Esophagus muscularis mucosa (tissue), 4 donors: ENCODE results near the gene G2E3. TPM values are rescaled to one million over a fixed set of nuclear protein-coding genes. Genes with fewer than 3 reads are reported as not detected.
"Not testable (repeated sequence)": the region's sequence is repeated elsewhere in the genome, so short reads cannot be mapped to it uniquely, and the experiment has no call there.

Source experiments
- DNase-seq: peaks from one replicate; pipeline ENCODE4 v3.0.0-alpha.2; 2017; ENCODE audit errors: extremely low spot score
- H3K27ac ChIP-seq, 4 donors: fragments of 200-600 bp; sonication (generic); replicated peaks in 1 of 4; 1 replicate in 3 of 4; 2 replicates in 1 of 4; pipeline ENCODE4 v1.5.1; 2016 to 2019; ENCODE audit warnings: mild to moderate bottlenecking in 1 of 4
- H3K27me3 ChIP-seq, 4 donors: fragments of 200-600 bp; sonication (generic); one replicate each; pipeline versions ENCODE4 v1.5.1 to v1.6.0; 2016 to 2019
- H3K36me3 ChIP-seq, 4 donors: fragments of 200-600 bp; sonication (generic); one replicate each; pipeline ENCODE4 v1.5.1; 2016 to 2019
- H3K4me1 ChIP-seq, 4 donors: fragments of 200-600 bp; sonication (generic); one replicate each; pipeline ENCODE4 v1.5.1; 2016 to 2019
- H3K4me3 ChIP-seq, 4 donors: fragments of 200-600 bp; sonication (generic); 1 replicate in 2 of 4; 2 replicates in 2 of 4; pipeline ENCODE4 v1.5.1; 2016 to 2019; ENCODE audit warnings: mild to moderate bottlenecking in 4 of 4, moderate library complexity in 1 of 4
- H3K9me3 ChIP-seq, 4 donors: fragments of 200-600 bp; sonication (generic); 1 replicate in 3 of 4; 2 replicates in 1 of 4; pipeline ENCODE4 v1.5.1; 2016 to 2019
- EP300 ChIP-seq: sonication (generic); formaldehyde crosslinking; IDR thresholded peaks from one replicate; pipeline ENCODE4 v1.6.1; 2017; ENCODE audit warnings: antibody characterized with exemption
- POLR2A ChIP-seq: fragments of 450-650 bp; IDR thresholded peaks from one replicate; pipeline ENCODE4 v1.6.1; 2017; ENCODE audit warnings: antibody characterized with exemption, moderate library complexity, mild to moderate bottlenecking, low read depth
- POLR2AphosphoS5 ChIP-seq, 2 donors: sonication (generic); formaldehyde crosslinking; IDR thresholded peaks; one replicate each; pipeline ENCODE4 v1.6.1; 2017; ENCODE audit warnings: antibody characterized with exemption in 2 of 2
- WGBS: methylation state at CpG from one replicate; pipeline ENCODE4 v1.1.5; 2018; 5-methylcytosine and 5-hydroxymethylcytosine counted together
- intact Hi-C: fragments of 100-400 bp; cut with DNase I; formaldehyde crosslinking; loops from one replicate; pipeline ENCODE4 v1.15.1; 2023
- total RNA-seq, 4 donors: library from RNA; depleted of rRNA; stranded (reverse); fragments of >200 nt; gene quantifications; one replicate each; pipeline versions ENCODE4 v1.1.0 to v1.2.1, GENCODE V29; 2016
- TF ChIP-seq, protein P1 (sequence below), 3 experiments: fragments of 200-600 bp in 2 of 3; fragments of 450-650 bp in 1 of 3; sonication (generic) in 2 of 3; IDR thresholded peaks; one replicate each; pipeline ENCODE4 v1.5.1; 2017 to 2019; ENCODE audit warnings: antibody characterized with exemption in 3 of 3, mild to moderate bottlenecking in 2 of 3, moderate library complexity in 1 of 3

The G2E3 gene
- total RNA-seq, 4 donors from 2014 or later = 6.7 to 10.0 (median 8.9) TPM

DNA sequence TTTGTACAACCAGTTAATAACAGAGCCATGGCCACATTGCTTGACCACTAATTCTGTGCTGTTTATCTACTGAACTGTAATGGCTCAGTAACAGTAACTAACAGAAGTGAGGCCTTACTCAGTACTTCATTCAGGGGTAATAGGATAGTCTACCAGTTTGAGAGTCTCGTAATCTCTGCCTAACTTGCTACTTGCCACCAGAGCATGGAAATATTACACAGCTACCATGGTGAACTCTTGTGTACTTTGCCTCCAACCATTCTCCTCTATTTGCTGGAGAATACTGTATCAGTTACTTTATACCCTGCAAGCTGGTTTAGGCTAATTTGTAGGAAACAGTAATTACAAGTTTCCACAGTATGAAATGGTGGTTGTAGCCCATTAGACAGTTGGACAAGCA, 73.8 kb downstream of the G2E3 start:
- TF ChIP-seq POLR2A = no peak
- TF ChIP-seq POLR2AphosphoS5 (IDR thresholded peaks at IDR 0.05) = no peak
- TF ChIP-seq, protein P1, sequence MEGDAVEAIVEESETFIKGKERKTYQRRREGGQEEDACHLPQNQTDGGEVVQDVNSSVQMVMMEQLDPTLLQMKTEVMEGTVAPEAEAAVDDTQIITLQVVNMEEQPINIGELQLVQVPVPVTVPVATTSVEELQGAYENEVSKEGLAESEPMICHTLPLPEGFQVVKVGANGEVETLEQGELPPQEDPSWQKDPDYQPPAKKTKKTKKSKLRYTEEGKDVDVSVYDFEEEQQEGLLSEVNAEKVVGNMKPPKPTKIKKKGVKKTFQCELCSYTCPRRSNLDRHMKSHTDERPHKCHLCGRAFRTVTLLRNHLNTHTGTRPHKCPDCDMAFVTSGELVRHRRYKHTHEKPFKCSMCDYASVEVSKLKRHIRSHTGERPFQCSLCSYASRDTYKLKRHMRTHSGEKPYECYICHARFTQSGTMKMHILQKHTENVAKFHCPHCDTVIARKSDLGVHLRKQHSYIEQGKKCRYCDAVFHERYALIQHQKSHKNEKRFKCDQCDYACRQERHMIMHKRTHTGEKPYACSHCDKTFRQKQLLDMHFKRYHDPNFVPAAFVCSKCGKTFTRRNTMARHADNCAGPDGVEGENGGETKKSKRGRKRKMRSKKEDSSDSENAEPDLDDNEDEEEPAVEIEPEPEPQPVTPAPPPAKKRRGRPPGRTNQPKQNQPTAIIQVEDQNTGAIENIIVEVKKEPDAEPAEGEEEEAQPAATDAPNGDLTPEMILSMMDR (IDR thresholded peaks at IDR 0.05) = no peak
- no peak for TF ChIP-seq EP300
- Histone ChIP-seq H3K36me3 (peaks cover 17 to 53% (median 34%) of the 10 kb centered on the region in 4 donors), H3K27me3 (no peaks in the 10 kb centered on the region), H3K9me3 (no peaks in the 10 kb centered on the region), H3K27ac (no peak overlapping the region), H3K4me3 (no peak overlapping the region), H3K4me1 (no peaks in the 10 kb centered on the region)
- intact Hi-C loops = no loop called here
- WGBS = 100% methylated on average over 1 of the region's 1 CpG
- no peak for DNase-seq

DNA sequence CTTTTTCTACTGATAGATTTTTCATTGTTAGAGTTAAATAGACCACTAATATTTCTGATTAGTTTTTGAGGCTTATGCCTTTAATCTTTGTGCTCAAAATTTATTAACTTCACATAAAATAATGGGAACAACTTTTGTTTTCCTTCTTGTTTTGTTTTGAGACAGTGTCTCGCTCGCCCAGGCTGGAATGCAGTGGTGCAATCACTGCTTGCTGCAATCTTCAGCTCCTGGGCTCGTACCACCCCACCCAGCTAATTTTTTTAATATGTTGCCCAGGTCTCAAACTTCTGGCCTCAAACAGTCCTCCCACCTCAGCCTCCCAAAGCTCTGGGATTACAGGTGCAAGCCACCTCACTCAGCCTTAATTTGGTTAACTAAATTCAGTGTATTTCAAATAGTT, 80.0 kb downstream of the G2E3 start:
- H3K4me1 ChIP-seq = no peaks in the 10 kb centered on the region
- no peak overlapping the region for H3K27ac ChIP-seq
- TF ChIP-seq POLR2A = no peak
- H3K27me3 ChIP-seq = no peaks in the 10 kb centered on the region
- WGBS = 81% methylated on average over 3 of the region's 3 CpGs
- peaks cover 8 to 85% (median 36%) of the 10 kb centered on the region in 4 donors for H3K36me3 ChIP-seq
- H3K4me3 ChIP-seq = no peak overlapping the region
- intact Hi-C loops = no loop called here
- DNase-seq = no peak
- H3K9me3 ChIP-seq = no peaks in the 10 kb centered on the region

DNA sequence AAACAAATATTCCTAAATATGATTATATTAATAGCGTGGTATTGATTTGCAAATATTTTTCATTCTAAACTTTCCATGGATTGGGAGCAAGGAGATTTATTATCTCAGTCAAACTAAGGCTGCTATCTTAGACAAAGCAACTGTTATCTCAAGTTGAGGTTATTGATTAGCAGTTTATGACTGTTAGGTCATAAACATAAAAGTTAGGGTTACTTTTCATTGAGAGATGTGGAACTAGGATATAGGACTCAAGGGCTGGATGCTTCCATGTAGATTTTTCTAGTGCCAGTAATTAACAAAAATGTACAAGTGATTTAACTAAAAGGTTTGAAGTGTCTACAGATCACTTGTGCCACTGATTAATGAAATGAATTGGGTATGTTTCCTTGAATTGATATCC, 82.2 kb downstream of the G2E3 start:
- DNase-seq = no peak
- H3K9me3 ChIP-seq = peaks cover 0 to 12% (median 4%) of the 10 kb centered on the region in 4 donors
- H3K27me3 ChIP-seq = no peaks in the 10 kb centered on the region
- no peaks in the 10 kb centered on the region for H3K4me1 ChIP-seq
- intact Hi-C loops = no loop called here
- WGBS = 100% methylated on average over 1 of the region's 1 CpG
- no peak overlapping the region for H3K4me3 ChIP-seq
- TF ChIP-seq EP300 = no peak
- no peak for TF ChIP-seq POLR2AphosphoS5 (IDR thresholded peaks at IDR 0.05)
- TF ChIP-seq POLR2A = no peak
- TF ChIP-seq, protein P1 (IDR thresholded peaks at IDR 0.05) = no peak
- H3K27ac ChIP-seq = no peak overlapping the region
- peaks cover 0 to 90% (median 40%) of the 10 kb centered on the region in 4 donors for H3K36me3 ChIP-seq

DNA sequence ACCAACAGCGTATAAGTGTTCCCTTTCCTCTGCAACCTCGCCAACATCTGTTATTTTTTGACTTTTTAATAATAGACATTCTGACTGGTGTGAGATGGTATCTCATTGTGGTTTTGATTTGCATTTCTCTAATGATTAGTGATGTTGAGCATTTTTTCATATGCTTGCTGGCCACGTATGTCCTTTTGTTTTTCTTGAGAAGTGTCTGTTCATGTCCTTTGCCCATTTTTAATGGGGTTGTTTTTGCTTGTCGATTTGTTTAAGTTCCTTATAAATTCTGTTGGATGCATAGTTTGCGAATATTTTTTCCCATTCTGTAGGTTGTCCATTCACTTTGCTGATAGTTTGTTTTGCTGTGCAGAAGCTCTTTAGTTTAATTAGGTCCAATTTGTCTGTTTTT, 85.5 kb downstream of the G2E3 start:
- peaks cover 0 to 79% (median 34%) of the 10 kb centered on the region in 4 donors for H3K36me3 ChIP-seq
- WGBS = 96% methylated on average over 5 of the region's 5 CpGs
- H3K27ac ChIP-seq = not testable (repeated sequence)

DNA sequence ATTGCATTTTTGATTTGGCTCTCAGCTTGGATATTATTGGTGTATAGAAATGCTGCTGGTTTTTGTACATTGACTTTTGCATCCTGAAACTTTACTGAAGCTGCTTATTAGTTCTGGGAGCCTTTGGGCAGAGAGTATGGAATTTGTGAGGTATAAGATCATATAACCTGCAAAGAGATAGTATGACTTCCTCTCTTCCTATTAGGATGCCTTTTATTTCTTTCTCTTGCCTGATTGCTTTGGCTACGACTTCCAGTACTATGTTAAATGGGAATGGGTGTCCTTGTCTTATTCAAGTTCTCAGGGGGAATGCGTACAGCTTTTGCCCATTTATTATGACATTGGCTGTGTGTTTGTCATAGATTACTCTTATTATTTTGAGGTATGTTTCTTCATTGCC, 86.6 kb downstream of the G2E3 start:
- Histone ChIP-seq H3K36me3 (peaks cover 8 to 82% (median 37%) of the 10 kb centered on the region in 4 donors), H3K4me3 (no peak overlapping the region), H3K4me1 (no peaks in the 10 kb centered on the region), H3K9me3 (peaks cover 0 to 12% (median 4%) of the 10 kb centered on the region in 4 donors), H3K27me3 (no peaks in the 10 kb centered on the region), H3K27ac (no peak overlapping the region)
- no peak for DNase-seq
- TF ChIP-seq, protein P1 (IDR thresholded peaks at IDR 0.05) = no peak
- no peak for TF ChIP-seq EP300
- TF ChIP-seq POLR2A = no peak
- no peak for TF ChIP-seq POLR2AphosphoS5 (IDR thresholded peaks at IDR 0.05)
- WGBS = 100% methylated on average over 2 of the region's 2 CpGs
- intact Hi-C loops = no loop called here

More for the DNA sequence above, 85.5 kb downstream of the G2E3 start:
- H3K4me1 ChIP-seq, intact Hi-C loops, DNase-seq, H3K27me3 ChIP-seq, H3K4me3 ChIP-seq: not testable (repeated sequence)
- H3K9me3 ChIP-seq = peaks cover 0 to 12% (median 4%) of the 10 kb centered on the region in 4 donors

DNA sequence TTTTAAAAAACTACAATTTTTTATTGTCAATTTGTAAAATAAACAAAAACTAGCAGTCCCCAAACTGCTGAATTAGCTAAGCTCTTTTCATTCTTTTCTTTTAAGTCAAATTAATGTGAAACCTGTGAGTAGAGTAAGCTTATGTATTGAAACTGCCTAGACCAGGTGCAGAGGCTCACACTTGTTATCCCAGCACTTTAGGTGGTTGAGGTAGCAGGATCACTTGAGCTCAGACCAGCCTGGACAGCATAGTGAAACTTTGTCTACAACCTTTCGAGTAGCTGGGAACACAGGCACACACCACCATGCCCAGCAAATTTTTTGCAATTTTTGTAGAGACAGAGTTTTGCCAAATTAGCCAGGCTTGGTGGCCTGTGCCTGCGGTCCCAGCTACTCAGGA, 89.5 kb downstream of the G2E3 start:
- Histone ChIP-seq H3K27me3 (no peaks in the 10 kb centered on the region), H3K4me3 (no peak overlapping the region), H3K36me3 (peaks cover 8 to 85% (median 50%) of the 10 kb centered on the region in 4 donors), H3K4me1 (no peaks in the 10 kb centered on the region), H3K9me3 (peaks cover 0 to 12% (median 4%) of the 10 kb centered on the region in 4 donors), H3K27ac (no peak overlapping the region)
- intact Hi-C loops = no loop called here
- TF ChIP-seq POLR2AphosphoS5 (IDR thresholded peaks at IDR 0.05) (no peak), POLR2A (no peak), EP300 (no peak)
- TF ChIP-seq, protein P1 (IDR thresholded peaks at IDR 0.05) = no peak
- no peak for DNase-seq
- whole genome bisulfite sequencing = 100% methylated on average over 2 of the region's 2 CpGs
